GM21447 (cell line): ENCODE data around the gene ADRA2B.
"Not testable (repeated sequence)": the region's sequence is repeated elsewhere in the genome, so short reads cannot be mapped to it uniquely, and the experiment has no call there.

Experiments used
- ATAC-seq: cut with Tn5 transposase; IDR thresholded peaks from one replicate; pipeline ENCODE4 v1.9.1; 2021; ENCODE audit not compliant: unreplicated experiment

ADRA2B gene

DNA sequence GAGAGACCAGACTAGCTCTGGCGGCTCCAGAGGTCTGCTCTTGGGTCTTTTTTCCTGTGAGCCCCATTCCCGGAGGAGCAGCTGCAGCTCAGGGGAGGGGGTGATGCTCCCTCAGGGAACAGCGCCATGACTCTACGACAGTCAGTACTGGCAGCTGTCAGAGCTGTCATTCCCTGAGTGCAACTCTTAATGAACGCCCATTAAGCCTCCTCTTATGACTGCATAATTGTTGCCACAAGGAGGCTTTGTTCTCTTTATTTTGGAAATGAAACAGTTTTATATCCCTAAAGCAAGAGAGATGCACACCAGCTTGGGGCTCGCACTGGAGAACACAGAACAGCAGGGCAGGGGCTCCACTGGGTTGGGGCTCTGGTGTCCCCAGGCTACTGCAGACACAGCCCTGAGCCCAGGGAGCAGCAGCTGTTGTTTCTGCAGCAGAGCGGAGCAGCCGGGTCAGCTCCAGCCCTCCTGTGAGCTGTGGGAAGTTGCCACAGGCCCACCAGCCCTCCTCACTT, 44.3 kb downstream of the ADRA2B start:
- ATAC-seq: not testable (repeated sequence)

GRCh38 chr2:96071087-96071976, 45.0 kb downstream of the ADRA2B start:
- ATAC-seq: not testable (repeated sequence)

GRCh38 chr2:96070351-96070750, 46.0 kb downstream of the ADRA2B start:
- not testable (repeated sequence) for ATAC-seq

DNA sequence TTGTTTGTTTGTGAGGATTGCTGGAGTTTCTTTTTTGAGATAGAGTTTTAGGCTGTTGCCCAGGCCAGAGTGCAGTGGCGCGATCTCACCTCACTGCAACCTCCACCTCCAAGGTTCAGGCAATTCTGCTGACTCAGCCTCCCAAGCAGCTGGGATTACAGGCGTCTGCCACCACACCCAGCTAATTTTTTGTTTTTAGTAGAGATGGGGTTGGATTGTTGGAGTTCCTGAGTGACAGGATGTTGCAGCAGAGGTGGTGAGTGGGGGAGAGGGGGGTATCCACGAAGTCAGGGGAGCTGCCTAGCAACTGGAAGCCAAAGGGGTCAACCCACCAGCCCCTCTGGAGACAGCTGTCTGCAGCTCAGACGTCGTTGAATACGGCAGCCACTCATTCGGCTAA, 46.5 kb downstream of the ADRA2B start:
- ATAC-seq: not testable (repeated sequence)

DNA sequence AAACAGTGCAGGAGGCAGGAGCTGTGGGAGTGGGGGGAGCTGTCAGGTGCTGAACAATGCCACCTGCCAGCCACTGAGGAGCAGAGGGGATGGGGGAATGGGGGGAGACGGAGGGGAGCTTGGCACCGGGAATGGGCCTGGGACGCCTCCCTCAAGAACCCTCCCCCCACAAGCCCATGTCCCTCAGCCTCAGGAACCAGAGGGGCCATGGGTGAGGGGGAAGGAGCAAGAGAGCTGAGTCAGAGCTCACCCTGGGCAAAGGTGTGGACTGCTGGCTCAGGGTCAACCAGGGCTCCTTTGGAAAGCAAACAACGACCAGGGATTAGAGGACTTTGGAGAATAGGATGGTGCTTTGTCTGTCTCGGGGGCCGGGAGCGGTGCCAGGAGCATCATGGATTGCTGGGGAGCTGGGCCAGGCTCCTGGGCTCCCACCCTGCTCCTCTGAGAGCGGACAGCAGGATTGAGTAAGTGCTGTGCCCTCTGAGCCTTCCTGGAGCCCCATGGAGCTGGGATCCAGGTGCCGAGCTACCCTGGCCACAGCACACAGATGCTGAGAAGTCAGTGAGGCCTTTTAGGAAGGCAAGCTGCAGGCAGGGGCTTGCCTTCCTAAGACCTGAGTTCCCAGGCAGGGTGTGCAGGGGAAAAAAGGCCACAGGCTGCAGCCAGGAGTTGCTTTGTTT, 48.3 kb downstream of the ADRA2B start:
- ATAC-seq: not testable (repeated sequence)

DNA sequence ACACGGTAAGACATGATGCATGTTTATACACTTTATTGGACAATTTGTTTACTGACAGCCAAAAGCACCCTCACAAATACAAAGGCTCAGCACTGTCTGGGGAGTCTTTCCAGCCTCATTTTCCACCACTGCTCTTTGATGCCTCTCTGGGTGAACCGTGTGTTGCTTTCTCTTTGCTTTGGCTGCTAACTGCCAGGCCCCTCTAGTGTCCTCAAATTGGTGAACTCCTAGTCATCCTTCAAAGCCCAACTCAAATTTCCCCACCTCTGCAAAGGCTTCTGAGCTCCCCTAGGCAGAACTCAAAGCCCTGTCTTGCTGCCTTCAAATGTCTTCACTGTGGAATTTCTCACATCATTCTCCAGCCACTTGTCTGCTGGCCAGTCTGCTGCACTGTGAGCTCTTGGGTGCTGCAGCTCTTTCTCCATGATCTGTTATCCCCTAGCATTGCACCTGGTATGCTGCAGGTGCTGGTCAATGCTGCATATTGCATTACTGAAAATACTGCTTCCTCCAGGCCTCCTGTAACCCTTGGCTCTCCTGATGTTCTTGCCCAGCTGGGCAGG, 49.2 kb downstream of the ADRA2B start:
- not testable (repeated sequence) for ATAC-seq

DNA sequence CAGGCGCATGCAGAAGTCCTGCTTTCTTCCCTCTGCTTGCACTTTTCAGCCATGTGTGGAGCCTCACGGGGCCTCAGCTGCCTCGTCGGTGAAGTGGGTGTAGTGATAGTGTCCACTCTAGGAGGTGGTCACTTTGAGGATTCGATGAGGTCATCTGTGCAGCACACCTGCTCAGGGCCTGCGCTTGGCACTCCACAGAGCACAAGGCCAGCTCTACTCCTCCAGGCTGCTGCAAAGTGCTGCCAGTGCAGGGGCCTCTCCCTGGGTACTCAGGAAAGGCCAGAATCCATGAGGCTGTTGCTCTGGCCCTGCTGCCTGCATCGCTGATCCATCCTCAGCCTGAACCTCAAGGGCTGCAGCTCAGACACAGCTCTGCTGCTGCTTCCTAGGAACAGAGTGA, 49.9 kb downstream of the ADRA2B start:
- ATAC-seq: not testable (repeated sequence)

DNA sequence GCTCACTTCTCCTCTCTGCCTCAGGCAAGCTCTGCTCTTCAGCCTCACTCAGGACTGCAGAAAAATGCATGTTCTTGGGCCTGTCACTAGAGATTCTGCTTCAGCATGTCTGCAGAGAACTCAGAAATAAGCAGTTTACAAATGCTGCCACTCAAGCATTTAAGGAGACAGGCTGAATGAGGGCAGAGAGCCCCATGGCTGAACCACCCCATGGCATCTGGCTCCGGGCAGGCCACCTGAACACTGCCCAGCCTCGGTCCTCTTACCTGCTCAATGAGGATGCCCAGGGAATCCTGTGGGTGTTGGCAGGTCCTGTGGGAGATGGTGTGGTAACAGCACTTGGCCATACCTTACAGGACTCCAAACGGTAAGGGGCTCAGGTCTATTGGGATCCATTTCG, 50.4 kb downstream of the ADRA2B start:
- not testable (repeated sequence) for ATAC-seq

DNA sequence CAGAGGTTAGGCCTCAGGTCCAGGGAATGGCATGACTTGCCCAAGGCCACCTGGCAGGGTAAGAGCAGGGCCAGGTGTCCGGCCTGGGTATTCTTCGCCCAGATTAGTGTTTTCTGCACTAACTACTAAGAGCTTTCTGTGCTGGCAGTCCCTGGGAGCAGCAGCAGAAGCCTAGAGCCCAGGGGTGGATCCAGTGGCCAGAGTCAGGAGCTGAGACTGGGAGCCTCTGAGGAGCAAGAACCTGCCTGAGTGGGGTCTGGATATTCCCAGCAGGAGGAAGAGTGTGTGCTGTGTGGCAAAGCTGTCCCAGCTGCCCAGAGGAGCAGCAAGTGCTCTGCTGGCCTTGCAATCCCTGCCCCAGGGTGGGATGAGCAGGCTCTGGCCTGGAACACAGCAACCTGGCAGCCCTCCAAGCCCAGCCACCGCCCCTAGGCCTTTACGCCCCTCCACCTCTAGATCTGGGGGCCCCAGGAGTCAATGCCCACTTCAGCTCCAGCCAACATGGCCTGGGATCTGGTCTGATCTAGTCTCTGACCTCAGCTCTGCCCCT, 50.9 kb downstream of the ADRA2B start:
- ATAC-seq: no peak

DNA sequence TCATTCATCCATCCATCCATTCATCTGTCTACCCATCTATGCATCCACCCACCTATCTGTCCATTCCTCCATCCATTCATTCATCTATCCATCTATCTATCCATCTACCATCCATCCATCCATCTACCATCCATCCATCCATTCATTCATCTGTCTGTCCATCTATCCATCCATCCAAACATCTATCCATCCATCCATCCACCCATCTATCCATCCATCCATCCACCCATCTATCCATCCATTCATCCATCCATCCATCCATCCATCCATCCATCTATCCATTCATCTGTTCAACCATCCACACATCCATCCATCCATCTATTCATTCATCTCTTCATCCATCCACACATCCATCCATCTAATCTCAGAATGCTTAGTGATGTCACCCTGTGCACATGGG, 51.6 kb downstream of the ADRA2B start:
- not testable (repeated sequence) for ATAC-seq

DNA sequence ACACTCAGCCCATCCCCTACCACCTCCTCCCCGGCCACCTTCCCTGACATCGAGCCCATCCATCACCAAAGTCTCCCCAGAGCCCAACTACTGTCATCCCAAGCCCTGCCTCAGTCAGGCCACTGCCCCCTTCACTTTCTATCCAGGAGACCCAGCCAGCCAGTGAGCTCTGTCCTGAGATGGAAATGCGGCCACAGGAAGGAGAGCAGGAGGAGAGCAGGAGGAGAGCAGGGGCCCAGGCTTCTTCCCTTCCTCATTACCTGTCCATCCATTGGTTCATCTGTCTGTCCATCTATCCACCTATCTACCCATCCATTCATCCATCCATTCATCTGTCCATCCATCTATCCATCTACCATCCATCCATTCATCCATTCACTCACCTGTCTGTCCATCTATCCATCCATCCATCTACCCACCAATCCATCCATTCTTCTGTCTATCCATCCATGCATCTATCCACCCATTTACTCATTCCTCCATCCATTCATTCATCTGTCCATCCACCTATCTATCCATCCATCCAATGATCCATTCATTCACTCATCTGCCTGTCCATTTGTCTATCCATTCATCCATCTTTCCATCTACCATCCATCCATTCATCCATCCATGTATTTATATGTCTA, 52.2 kb downstream of the ADRA2B start:
- not testable (repeated sequence) for ATAC-seq

DNA sequence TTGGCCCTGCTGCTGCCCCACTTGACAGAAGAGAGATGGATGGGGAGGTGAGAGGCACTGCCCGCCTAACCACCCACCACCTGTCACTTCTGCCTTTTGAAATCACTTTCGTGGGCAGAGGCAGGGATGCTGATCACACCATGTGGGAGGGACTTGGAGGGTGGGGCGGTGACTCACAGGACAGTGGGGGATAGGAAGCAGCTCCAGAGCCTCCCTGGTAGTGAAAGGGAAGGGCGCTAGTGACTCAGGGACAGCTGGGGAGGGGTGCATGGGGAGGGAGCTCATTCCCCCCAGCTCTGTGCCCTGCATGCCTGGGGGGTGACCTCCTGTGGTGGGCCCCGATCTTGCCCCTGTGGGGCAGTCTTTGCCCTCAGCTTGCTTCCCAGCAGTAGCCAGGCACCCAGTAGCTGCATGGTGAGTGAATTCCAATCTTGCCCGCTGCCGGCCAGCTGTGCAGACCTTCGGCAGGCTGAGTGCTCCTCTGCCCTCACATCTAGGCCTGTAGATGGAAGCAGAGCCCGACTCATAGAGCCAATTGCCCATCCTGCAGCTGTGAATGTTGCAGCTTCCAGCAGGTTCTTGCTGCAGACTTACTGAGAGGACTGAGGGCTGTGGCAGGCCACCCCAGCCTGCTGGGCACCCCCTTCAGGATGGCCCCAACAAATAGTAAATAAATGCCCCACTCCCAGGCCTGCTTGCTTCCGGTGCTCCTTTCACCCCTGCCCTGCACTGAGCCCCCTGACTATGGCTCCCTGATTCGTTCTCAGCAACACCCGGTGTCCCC, 53.1 kb downstream of the ADRA2B start:
- ATAC-seq: not testable (repeated sequence)
